ENCODE measurements around the gene SPC25.

The SPC25 gene

DNA sequence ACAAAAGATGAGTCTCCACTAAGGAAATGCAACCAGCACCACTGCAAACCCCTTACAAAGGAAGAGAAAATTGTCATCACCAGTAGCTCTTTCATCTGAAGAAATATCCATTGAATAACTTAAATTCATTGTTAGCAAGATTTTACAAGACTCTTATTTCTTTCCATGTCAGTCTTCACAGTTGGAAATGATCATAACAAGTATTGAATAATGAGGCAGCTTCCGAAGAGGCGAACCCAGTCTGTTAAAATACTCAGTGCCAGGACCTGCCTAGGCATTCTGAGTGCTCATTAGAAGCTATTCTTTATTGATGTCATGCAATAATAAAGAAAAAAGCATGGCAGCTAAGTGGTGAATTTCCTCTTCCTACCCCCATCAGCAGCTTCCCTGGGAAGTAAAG, 54.3 kb downstream of the SPC25 start:
- no peak for DNase-seq

DNA sequence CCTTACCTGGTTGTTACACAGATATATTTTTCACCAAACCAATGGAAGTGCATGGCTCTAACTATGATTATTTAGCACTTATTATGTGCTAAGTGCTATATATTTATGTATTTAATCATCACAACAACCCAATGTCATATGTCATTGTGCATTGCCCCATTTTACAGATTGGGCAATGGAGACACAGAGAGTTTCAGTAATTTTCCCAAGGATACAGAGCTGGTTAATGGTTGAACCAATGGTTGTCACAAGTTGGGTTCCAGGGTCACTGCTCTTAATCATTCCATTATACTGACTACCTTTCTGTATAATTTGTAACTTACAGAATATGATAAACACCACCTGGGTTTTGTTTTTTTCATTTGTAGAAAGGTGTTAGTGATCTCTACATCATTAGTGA, 58.6 kb downstream of the SPC25 start:
- DNase-seq, result no peak

DNA sequence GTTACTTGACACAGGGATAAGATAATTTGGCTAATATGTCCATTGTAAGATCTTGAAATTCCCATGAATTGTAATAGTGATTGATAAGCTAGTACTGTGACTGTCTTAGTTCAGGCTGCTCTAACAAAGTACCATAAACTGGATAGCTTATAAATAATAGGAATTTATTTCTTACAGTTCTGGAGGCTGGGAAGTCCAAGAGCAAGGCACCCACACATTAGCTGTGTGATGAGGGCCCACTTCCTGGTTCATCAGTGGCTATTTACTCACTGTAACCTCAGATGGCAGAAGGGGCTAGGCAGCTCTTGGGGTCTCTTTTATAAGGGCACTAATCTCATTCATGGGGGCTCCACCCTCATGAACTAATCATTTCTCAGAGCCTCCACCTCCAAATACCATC, 59.3 kb downstream of the SPC25 start:
- DNase-seq, result no peak

DNA sequence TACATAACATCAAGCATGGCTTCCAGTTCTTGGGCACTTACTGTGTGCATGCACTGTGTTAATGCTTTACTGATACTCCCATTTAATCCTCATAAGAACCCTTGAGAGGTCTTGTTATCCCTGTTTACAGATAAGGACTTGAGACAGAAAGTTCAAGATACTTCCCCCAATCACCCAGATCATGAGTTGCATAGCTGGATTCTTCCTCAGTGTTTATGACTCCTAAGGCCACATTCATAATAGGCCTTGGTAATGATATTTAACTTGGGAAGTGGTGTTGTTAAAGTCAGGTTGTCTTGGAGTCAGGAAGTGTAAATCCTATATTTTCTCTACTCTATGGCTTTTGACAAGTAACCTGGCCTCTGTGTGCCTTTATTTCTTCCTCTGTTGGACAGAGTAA, 65.1 kb downstream of the SPC25 start:
- no peak for DNase-seq

DNA sequence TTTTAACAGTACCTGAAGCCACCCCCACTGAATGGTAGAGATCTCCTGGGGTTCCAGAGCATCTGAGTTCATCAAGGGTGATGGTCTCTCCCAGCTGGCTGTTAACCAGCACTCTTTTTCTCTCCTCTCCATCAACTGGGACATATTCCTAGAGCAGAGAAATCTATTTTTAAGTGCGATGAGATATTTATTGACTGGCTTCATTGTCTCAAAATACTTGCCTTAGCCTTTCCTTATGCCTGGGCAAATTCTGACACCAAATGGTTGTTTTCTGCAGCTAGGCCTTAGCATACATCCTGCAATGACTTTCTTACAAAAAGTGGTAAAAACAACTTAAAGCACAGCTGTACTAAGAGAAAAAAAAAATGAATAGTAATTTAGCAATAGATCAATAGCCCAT, 68.2 kb downstream of the SPC25 start:
- DNase-seq, result no peak

DNA sequence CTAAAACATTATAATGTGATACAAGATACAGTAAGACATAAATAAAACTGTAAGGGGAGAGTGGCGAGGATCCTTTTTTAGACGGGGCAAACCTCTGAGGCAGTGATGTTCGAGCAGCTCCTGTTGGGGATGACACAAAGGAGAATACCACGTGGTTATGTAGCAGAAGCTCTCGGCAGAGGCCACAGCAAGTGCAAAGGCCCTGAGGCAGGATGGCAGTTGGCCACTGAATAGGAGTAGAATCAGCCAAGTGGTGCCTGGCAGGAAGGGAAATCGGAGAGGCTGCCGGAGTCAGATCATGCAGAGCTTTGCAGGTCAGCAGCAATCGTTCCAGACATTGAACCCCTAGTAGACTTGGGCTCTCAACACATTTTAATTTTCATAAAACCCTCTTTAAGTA, 68.7 kb downstream of the SPC25 start:
- DNase-seq, result no peak
